ENCODE results near the gene CCL22.

DNA sequence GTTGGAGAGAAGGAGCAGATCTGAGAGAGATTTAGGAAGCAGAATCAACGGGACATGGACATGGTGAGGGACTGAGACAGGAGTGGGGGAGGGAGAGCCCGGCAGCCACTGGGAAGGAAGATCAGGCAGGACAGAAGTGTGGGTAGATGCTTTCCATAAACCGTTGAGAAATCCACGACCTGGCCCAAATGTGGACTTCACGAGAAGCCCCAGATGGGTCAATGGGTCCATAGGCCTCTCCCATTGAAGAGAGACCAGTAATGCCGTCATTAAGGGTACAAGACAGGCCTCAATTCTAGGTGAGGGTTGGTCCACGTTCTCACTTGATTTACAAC, 530 bp upstream of the CCL22 start:
- TF ChIP-seq POLR2AphosphoS5 (IDR thresholded peaks at IDR 0.05; ENCODE audit: low read depth, low read length) = no peak
- no peak for TF ChIP-seq POU2F2 (IDR thresholded peaks at IDR 0.05; ENCODE audit: low read depth, low read length)
- no peak for TF ChIP-seq POLR2A (IDR thresholded peaks at IDR 0.05; ENCODE audit: low read depth, low read length)
- TF ChIP-seq TAF1 (IDR thresholded peaks at IDR 0.05; ENCODE audit: low read depth, low read length) = no peak
- no peak for TF ChIP-seq PAX5 (IDR thresholded peaks at IDR 0.05; ENCODE audit: insufficient read depth, low read length, severe bottlenecking)
- no peak for TF ChIP-seq SPI1 (IDR thresholded peaks at IDR 0.05; ENCODE audit: low read depth, low read length)

Measured in GM12891 (cell line).